ENCODE measurements around the gene HOXB7.
A peak's percentile ranks its signal among the peaks of the same experiment; 100 is the strongest.

The HOXB7 gene

GRCh38 chr17:48622857-48623256, 12.0 kb upstream of the HOXB7 start:
- DNase-seq, result no peak

DNA sequence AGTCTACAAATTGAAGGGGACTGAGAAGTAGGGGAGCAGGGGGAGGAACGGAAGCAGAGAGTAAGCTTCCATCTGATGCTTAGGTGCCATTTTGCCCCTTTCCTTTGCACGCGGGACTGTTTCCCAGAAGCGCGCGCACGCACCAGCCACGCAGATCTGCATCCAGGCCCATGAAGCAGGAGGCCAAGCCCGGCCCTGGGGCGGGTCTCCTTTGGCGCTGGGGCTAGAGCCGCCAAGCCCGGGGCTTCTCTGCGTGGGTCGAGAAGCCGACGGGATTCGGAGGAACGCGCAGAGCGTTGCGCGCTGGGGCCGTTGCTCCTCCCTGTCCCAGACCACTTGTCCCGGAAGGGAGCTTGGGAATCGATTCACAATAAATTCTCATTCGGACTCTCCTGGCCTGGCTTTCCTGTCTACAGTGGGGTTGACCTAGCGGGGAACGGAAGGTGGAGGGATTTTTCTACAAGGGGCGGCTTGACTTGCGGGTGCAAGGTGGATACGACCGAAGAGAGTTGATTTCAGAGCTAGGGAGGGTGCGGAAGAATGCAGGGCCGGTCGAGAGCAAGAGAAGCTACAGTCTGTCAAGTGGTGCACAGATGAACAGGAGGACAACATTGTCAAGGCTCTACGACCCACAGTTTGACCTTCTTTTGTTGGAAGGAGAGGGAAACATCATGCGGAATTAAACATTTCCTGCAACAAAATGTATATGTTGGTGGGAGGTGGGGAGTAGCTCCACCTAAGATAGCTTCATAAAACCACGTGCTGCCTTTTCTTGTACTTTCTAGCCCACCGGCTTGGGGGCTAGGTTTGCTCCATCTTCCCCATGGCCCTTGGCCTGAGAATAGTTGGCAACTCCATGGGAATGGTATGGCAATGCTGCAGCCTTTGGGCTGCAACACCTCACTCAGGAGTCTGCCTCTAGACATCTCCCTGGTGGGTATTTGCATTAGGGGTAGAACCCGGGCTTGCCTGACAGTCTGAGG, 10.9 kb upstream of the HOXB7 start:
- DNase-seq, result no peak

DNA sequence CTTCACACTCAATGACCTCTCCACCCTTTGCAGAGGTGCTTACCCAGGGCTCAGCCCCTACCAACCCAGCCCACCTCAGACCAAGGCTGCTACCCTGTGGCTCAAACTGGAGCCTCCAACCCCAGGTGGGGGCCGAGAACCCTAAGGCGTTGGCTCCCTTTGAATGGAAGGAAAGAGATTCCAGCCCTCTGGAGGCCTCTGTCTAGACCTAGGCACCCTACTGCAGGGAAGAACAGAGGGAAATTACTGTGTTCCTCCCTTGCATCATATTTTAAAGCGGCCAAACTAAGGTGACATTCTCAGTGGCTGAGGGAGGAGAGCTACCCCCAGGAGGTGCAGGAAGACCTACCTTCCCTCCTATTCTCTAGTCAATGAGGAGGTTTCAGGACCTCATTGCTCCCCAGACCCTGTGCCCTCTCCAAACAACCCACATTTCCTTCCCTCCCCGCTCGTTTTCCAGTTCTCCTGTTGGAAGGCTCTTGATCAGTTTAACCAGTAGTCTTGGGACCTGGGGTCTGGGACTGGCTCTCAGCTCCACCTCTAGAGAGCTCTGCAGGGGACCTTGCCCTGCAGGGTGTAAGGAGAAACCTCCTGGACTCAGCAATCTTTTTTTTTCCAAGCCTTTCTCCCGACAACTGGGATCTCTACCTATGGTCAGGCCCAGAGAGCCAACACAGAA, 9.8 kb upstream of the HOXB7 start:
- DNase-seq, result no peak

GRCh38 chr17:48619826-48620449, 9.1 kb upstream of the HOXB7 start:
- no peak for DNase-seq

- peak; percentile 76 for DNase-seq
These were observed 7.6 kb upstream of the HOXB7 start for GRCh38 chr17:48618256-48618896.

DNA sequence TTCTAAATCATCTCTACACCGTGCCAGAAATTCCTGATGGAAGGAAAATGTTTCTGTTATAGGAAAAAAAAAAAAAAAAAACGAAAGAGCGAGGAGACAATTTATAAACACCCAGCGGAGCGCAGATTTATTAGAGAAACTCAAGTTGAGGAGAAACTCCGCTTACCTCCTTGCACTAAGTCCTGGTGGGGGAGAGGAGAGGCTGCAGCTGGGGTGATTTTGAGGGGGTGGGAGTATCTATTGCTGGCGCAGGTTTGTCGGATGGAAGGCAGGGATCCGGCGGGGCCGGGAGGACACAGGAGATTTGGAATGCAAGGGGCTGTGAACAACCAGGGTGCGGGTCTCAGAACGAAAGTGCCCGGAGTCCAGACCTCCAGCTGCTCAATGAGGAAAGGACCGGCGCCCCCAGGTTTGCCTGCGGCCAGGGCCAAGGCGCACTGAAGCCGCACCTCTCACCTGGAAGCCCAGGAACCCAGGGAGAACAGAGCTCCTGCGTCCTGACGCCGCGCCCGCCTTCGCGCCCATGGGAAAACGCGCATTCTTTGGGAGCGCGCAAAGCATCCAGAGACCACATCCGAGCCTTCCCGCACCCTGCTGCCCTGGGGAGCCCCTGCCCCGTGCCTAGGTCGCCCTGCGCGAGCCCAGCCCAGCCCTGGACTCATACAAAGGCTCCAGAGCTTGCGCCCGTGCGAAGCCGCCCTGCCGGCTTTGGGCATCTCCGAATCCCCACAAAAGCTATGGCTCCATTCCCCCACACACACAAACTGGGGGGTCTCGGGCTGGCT, 6.8 kb upstream of the HOXB7 start:
- DNase-seq, result no peak

GRCh38 chr17:48616717-48617470, 6.1 kb upstream of the HOXB7 start:
- DNase-seq, result no peak

- DNase-seq, result no peak
These were observed 5.3 kb upstream of the HOXB7 start for GRCh38 chr17:48615963-48616716.

DNA sequence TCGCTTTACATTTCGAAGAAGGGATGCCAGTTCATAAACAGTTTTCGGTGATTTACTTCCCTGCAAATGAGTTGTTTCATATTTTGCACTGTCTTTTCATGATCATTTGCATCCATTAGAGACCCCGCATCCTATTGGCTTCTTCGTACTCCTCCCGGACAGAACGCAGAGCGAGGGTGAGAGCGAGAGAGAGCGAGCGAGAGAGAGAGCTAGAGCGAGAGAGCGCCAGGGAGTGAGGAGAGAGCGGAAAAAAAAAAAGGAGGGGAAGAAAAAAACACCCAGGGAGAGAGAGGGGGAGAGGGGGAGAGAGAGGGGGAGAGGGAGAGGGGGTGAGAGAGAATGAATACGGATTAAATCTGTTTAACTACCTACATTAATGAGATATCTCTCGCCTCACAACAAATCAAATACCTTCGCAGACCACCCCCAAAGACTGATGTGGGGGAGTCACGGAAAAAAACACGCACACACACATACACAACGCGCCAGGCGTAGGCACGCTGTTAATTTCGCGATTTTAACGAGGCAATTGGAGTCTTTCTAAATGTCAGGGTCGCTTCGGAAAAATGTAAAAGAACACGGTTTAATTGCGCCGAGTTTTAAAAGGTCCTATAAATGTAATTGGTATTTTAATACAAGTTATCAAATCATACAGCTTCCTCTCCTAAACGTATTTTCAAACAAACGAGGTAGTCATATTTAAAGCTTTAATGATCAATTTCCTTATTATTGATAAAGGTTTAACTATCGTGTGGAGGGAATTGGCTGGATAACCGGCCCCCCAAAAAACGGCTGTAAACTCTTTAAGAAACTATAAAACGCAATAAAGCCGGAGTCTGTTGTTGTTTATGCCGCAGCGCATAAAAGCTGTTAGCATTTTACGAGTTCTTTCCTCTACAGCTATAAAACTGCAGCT, 4.5 kb upstream of the HOXB7 start, which contains the start of gene HOXB8:
TSS of gene HOXB8 (minus strand) at position 246 of the 916 bp plus-strand sequence. CDS start 588 bp downstream, outside the sequence.
- DNase-seq, result no peak

DNA sequence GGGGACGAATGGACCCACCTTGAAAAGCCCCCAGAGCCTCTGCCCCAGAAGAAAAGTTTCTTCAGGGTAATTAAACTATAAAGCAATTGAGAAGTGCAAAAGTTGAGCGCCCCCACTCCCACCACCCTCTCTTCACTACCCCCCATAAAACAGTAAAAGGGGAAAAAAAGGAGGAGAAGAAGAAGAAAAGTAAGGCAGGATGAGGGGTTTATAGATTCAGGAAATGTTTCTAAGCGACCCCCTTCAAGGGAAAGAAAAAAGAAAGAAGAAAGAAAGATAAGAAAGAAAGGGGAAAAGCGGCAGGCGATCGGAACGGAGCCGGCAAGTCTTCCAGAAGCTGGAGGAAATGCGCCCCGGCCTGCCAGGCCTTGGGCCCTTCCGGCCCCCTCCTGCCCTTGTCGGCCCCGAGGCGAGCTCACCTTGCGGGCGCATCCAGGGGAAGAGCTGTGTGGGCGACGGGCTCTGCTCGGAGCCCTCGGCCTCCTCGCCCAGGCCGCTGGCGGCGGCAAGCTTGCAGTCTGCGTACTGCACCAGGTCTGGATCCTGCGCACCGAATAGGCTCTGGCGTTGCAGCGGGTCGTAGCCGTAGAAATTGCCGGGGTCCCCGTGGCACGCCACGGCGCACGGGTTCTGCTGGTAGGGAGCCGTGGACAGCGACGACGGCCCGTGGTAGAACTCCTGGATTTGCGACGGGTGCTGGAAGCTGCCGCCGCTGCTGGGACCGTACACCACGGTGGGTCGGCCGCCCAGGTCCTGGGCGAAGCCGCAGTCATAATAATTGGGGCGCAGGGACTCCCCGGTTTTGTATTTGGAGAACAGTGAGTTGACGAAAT, 3.3 kb upstream of the HOXB7 start:
- no peak for DNase-seq

DNA sequence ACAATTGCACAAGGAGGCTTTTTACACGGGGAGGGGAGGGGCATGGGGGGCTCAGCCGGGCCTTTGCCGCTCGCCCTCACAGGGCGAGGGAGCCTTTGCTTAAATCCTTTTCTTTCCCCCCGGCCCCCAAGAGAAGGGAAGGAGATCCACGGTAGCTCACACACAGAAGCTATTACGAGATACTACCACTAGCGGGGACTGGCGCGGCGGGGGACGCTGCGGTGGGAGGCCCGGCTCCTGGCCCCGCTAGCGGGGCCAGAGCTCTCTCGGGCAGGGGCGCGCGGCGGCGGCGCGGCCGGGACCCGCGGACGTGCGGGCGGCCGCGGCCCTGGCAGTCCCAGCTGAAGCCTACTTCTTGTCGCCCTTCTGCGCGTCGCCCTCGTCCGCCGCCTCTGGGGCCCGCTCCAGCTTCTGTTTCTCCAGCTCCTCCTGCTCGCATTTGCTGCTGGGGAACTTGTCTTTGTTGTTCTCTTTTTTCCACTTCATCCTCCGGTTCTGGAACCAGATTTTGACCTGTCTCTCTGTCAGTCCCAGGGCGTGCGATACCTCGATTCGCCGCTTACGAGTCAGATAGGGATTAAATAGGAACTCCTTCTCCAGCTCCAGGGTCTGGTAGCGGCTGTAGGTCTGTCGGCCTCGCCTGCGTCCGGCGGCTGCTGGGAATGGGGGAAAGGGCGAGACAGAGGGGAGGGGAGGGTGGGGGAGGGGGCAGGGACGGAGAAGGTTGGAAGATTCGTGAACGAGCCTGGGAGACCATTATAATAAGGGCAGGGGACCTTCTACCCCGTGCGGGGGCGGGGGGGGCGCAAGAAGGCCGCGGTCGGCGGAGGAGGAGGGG, 2.3 kb upstream of the HOXB7 start:
- peak; percentile 27 for DNase-seq

DNA sequence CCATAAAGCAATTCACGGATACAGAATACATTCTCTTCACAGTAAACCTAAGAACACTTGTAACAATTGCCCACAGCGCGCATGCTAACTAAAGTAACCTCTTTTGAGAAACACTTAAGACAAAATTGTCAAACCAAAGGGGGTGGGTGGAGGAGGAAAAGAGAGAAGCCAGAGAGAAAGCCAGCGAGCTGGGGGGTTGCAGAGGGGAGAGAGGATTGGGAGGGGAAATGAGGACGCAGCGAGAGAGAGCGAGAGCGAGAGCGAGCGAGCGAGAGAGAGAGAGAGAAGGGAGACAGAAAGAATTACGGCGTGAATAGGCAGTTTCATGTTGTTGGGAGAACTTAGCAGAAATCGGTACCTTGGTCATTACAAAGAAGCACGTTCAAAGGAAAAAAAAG, 1.6 kb upstream of the HOXB7 start:
- DNase-seq, result peak; percentile 42

GRCh38 chr17:48611681-48612455, 1.1 kb upstream of the HOXB7 start:
- DNase-seq, result peak; percentile 71

DNA sequence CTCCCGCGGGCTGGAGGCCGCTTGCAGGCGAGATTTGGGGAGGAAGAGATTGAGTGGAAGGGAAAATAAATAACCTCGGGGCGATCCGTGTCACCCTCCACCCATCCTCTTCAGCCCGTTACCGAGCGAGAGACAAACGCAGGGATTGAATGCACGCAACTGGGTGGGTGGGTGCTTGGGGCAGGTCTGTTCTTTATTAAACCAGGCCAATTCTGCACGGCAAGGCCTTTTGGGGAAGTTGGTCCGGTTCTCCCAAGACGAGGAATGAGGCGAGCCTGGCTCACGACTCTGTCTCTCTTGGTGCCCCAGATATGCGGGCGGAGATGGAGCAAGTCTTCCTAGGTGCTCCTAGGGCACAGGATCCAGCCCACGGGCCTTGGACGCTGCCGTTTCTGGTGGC, 396 bp upstream of the HOXB7 start:
- no peak for DNase-seq

GRCh38 chr17:48609759-48610281, 997 bp downstream of the HOXB7 start:
- peak; percentile 35 for DNase-seq

DNA sequence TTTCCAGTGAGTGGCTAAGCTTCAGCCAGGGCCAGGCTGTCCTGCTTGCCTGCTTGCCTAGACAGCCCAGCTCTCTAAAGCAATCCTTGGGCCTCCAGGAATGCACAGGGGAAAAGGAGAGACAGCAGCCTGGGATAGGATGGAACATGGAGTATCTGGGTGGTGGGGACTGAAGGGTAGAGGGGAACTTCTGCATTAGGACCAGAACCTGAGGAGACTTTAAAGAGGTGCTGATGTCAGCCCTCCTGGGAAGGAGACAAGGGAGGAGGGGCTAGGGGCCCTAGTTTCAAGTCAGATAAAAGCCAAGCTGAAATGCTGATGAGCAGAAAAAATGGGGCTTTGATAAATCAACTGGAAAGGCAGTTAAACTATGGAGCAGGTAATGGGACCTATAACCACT, 1.8 kb downstream of the HOXB7 start:
- DNase-seq, result no peak

DNA sequence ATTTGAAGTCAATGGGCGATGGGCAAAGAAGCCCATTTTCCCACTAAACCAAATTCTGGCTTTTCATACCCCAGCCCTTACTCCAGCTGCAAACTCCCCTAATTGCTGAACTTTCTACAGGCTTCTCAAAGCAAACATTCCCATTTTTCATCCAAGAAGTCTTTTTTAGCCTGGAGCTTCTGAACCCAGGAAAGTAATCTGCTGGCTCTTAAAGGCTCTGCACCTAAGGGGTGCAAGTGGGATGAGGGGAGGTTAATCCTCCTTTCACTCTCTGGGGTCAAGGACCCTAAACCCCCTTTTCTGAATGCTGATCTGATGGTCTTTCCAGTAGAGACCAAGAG, 2.4 kb downstream of the HOXB7 start:
- DNase-seq, result no peak

All from COR-L47 (cell line).